HFF-Myc (cell line): Measurements from ENCODE around the gene ITPKB.

Experiments used
- DNase-seq: peaks from one replicate; pipeline ENCODE4 v3.0.0-alpha.2; 2011; ENCODE audit warnings: low read depth; ENCODE audit errors: extremely low read depth
- H3K4me3 ChIP-seq: replicated peaks from 2 replicates; pipeline ENCODE4 v1.5.1; 2011; ENCODE audit warnings: low read depth, mild to moderate bottlenecking, control low read depth, low read length
- CTCF ChIP-seq: IDR thresholded peaks from 2 replicates; pipeline ENCODE4 v1.5.1; 2012; ENCODE audit warnings: mild to moderate bottlenecking, low read depth, low read length, control low read depth; ENCODE audit errors: missing control alignments

ITPKB gene

DNA sequence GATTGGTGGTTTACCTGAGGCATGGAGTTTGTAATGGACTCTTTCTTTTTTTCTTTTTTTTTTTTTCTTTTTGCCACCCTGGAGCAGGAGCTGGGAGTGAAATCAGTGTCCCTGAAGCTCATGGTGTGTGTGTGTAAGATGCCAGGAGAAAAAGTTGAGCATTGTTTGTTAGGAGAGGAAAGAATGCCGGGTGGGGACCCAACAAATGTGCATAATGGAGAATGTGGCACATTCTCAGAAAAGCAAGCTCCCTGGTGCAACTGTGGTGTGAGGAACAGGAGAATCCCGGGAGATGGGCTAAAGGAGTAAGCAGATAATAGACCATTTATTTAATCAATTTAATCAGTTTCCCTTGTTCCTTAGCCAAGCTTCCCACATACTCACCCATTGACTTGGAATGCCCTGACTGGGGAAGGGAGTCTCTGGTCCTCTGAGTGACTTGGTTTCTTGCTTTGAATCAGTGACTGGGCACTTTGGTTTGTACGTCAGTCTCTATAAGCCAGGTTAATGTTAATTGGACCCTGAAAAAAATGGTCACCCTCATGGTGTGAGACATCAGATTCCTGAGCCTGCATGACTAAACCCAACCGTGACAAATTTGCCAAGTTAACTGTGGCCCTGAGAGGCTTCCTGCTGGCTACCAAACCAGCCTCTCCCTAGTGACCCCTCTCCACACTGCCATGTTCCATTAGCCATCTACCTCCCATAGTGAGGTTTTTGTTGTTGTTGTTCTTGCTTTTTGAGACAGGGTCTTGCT lies 43.9 kb upstream of the ITPKB start:
- no peak for TF ChIP-seq CTCF
- no peak overlapping the region for H3K4me3 ChIP-seq
- no peak for DNase-seq

DNA sequence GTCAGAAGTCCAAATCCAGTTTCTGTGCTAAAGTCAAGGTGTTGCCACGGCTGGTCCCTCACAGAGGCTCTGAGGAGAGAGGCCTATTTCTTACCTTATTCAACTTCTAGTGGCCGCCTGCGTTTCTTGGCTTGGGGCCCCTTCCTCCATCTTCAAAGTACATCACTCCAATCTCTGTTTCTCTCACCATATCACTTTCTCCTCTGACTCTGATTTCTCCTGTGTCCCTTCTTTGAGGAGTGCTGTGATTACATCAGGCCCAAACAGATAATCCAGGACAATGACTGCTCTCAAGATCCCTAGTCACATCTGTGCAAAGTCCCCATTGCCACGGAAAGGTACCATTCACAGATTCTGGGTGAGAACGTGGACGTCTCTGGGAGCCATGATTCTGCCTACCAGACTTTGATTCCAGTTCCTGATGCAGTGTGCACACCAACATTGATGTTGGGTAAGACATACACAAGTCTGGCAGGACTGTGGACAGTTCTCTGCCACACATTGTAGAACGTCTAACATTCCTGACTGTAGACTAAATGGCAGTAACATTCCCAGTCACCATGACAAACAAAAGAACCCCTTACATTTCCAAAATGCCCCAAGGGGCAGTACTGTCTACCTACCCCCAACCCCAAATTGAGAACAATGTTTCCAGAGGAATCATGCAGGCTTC lies 43.0 kb upstream of the ITPKB start:
- no peak for DNase-seq
- no peak for TF ChIP-seq CTCF
- H3K4me3 ChIP-seq: no peak overlapping the region

DNA sequence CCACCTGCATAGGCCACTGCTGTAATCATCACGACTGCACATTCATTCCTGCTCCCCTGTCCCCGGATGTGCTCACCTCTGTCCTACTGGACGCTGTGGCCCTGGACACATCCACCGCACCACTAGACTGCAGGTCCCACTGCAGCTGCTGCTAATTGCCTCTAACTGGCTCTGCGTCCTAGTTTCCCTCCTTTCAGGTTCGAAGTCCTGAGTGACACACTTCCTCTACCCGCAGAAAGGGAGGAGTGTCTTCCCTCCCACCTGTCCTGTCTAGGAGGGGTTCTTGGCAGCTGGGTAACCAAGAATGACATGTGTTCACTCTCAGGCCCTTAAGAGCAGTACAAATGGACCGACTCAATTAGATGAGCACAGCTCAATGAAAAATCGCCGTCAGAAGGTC lies 40.5 kb upstream of the ITPKB start:
- no peak overlapping the region for H3K4me3 ChIP-seq
- no peak for DNase-seq
- no peak for TF ChIP-seq CTCF

DNA sequence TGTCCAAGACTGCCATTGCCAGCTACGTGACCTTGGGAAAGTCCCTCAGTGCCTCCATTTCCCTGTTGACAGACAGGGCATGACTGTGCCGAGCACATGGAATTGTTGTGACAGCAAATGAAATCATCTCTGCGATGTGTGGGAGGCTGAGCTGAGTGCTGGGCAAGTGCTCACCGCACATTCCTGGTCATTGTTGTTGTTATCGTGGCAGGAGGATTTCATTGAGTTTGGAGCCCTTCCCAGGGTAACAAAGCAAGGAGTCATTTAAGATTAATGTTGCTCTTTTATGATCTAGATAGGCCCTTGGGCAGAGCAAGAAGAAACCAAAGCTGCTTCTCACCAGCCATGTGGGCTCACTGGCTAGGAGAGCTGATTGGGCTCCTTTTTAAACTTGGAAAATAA lies 39.6 kb upstream of the ITPKB start:
- no peak overlapping the region for H3K4me3 ChIP-seq
- DNase-seq: peak; percentile 77
- no peak for TF ChIP-seq CTCF

DNA sequence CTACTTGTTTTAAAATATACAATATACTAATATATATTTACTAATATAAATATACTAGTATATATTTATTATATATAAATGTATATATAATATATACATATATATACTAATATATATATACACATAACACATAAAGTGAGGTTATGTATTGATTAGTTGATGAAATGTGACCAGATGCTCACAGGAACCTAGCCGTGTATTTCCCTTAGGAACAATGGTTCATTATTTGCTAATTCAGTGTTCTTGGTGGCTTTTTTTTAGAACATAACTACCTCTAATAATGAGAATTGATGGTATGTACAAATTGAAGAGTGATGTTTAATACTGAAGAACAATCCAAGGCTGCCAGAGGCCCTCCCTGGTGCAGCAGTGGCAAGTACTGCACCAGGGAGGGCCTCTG lies 37.9 kb upstream of the ITPKB start:
- TF ChIP-seq CTCF: no peak

GRCh38 chr1:226776066-226776465 lies 37.0 kb upstream of the ITPKB start:
- no peak for DNase-seq
- TF ChIP-seq CTCF: no peak

More for the DNA sequence above, 37.9 kb upstream of the ITPKB start:
- DNase-seq: no peak
- H3K4me3 ChIP-seq: no peak overlapping the region

More at GRCh38 chr1:226776066-226776465, 37.0 kb upstream of the ITPKB start:
- H3K4me3 ChIP-seq: no peak overlapping the region
